ENCODE data around the gene TRAF2. TPM values are rescaled to one million over a fixed set of nuclear protein-coding genes. Genes with fewer than 3 reads are reported as not detected.

TRAF2 gene
- total and polyA plus RNA-seq, 2 donors (not counting 3 experiments of a cell fraction or from before 2014, with no cell fraction given), result 10.9 to 23.1 TPM

GRCh38 chr9:136851941-136852663 lies 34.2 kb upstream of the TRAF2 start, which contains the start of gene MAMDC4:
MAMDC4 (plus strand) TSS chr9:136852346; CDS start chr9:136852417, 71 bp downstream.
- Histone ChIP-seq H3K9ac (replicated peaks; ENCODE audit: extremely low read depth, insufficient read depth, low read length) (no peak within 1 kb of the TSS), H2AFZ (ENCODE audit: low read depth, low read length) (no peak within 1 kb of the TSS), H4K20me1 (replicated peaks; ENCODE audit: control insufficient read depth, extremely low read depth, insufficient read depth, low read length) (no peaks in the 10 kb centered on the region), H3K9me1 (replicated peaks; ENCODE audit: control insufficient read depth, extremely low read depth, insufficient read depth, low read length) (no peaks in the 10 kb centered on the region), H3K36me3 (ENCODE audit: control insufficient read depth in 2 of 2, extremely low read depth in 1 of 2, insufficient read depth in 2 of 2, low read length in 2 of 2) (no peaks in the 10 kb centered on the region), H3K27me3 (ENCODE audit: control insufficient read depth in 2 of 2, insufficient read depth in 2 of 2, low read length in 2 of 2) (no peaks in the 10 kb centered on the region), H3K4me3 (replicated peaks in 1 of 3; ENCODE audit: insufficient read depth in 1 of 3, low read depth in 1 of 3, low read length in 3 of 3) (no peak within 1 kb of the TSS), H3K79me2 (ENCODE audit: control insufficient read depth, insufficient read depth, low read length) (no peaks in the 10 kb centered on the region), H3K27ac (ENCODE audit: insufficient read depth, low read depth, low read length) (no peak within 1 kb of the TSS), H3K9me3 (replicated peaks; ENCODE audit: control insufficient read depth, insufficient read depth, low read length) (no peaks in the 10 kb centered on the region), H3K4me2 (ENCODE audit: insufficient read depth, low read length) (no peak within 1 kb of the TSS), H3K4me1 (ENCODE audit: control insufficient read depth, extremely low read depth, insufficient read depth, low read length) (peaks cover 10% of the 10 kb centered on the region)
- POLR2A ChIA-PET, result no interaction called here
- FAIRE-seq (no peak), DNase-seq (ENCODE audit: low read depth, low spot score) (no peak)
- no TSS peak for BruUV-seq (replicated peaks)
- dilution Hi-C loops (cut with MboI; ENCODE audit: extremely low pct_ligation_motif_present, low sequenced_read_pairs), result no loop called here
- CTCF ChIA-PET, result no interaction called here
- intact Hi-C loops (cut with micrococcal nuclease), result no loop called here
- TF ChIP-seq POLR2A (IDR thresholded peaks at IDR 0.05; ENCODE audit: low read depth, low read length) (no peak), CTCF (IDR thresholded peaks at IDR 0.05; ENCODE audit: extremely low read depth in 1 of 2, insufficient read depth in 1 of 2, low read depth in 1 of 2, low read length in 2 of 2) (no peak), GATA2 (IDR thresholded peaks at IDR 0.05; ENCODE audit: insufficient read depth, insufficient read length, low read depth, low read length) (no peak), MYC (IDR thresholded peaks at IDR 0.05; ENCODE audit: low read depth, low read length) (no peak), JUN (IDR thresholded peaks at IDR 0.05; ENCODE audit: borderline replicate concordance, insufficient read depth, insufficient read length, low read depth) (no peak), FOS (IDR thresholded peaks at IDR 0.05; ENCODE audit: borderline replicate concordance, insufficient read depth, low read length) (no peak), EZH2 (IDR thresholded peaks at IDR 0.05; ENCODE audit: borderline replicate concordance, low read depth, low read length, severe bottlenecking) (no peak), POLR2AphosphoS5 (IDR thresholded peaks at IDR 0.05; ENCODE audit: insufficient read depth, low read depth, low read length) (no peak), MAX (IDR thresholded peaks at IDR 0.05; ENCODE audit: insufficient read depth, insufficient read length) (no peak)
